ENCODE data around the gene GLB1L3. TPM values are rescaled to one million over a fixed set of nuclear protein-coding genes. Genes with fewer than 3 reads are reported as not detected.

Gene GLB1L3
- total and polyA plus RNA-seq, 2 of the 4 experiments (the other 2 are of a cell fraction): not detected

DNA sequence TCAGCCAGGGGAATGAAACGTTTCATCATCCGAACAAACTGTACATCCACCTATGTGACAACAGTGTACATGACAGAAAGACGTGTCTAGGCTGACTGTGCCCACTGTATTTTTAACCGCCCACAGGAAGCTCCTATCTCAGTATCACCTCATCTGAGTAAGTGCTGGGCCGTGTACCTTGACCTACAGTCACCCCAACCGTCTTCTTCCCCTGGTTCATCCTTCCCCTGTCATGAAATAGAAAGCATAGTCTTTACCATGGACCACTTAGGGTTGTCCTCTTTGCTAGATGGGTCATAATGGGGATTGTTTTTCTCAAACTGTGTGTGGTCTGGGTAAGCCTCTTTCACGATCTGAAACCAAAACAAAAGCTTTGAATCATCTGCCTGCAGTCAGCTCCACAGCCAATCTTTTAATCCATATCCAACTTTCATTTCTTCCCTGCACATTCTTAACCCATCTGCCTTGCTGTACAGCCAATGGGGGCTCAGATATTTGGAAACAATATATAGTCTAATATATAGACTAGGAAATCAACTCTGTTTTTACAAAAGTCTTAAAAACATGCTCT, 27.2 kb upstream of the GLB1L3 start:
- ATAC-seq (ENCODE audit: low read depth) (no peak), DNase-seq (peak; percentile 53)
- peaks cover 44% of the 10 kb centered on the region for H3K36me3 ChIP-seq (ENCODE audit: control insufficient read depth, insufficient read depth, low read length)
- no peaks in the 10 kb centered on the region; the same call in 1 of the 2 replicates for H3K9me1 ChIP-seq (ENCODE audit: insufficient read depth, low read length)
- H3K56ac ChIP-seq (ENCODE audit: extremely low read depth, insufficient read depth, low read length): no peak overlapping the region
- no peak overlapping the region for H3K4me3 ChIP-seq (ENCODE audit: insufficient read depth, low read depth, low read length)
- dilution Hi-C loops (cut with HindIII; ENCODE audit: low sequenced_read_pairs, unreplicated experiment): no loop called here
- no peak overlapping the region for H3K4ac ChIP-seq (ENCODE audit: low read depth, low read length)
- in situ Hi-C loops (cut with MboI; ENCODE audit: low sequenced_read_pairs): no loop called here
- H2AFZ ChIP-seq (replicated peaks; ENCODE audit: low read length, poor library complexity): no peak overlapping the region
- no peak overlapping the region for H3K9ac ChIP-seq (ENCODE audit: low read depth, low read length)
- no peak overlapping the region for H2BK20ac ChIP-seq (ENCODE audit: low read depth, low read length)
- H3K79me1 ChIP-seq (ENCODE audit: low read depth in 1 of 2, low read length in 2 of 2): peaks cover 6 to 17% of the 10 kb centered on the region in 2 experiments; a peak in 3 of 4 replicates
- no peak overlapping the region for H3K23ac ChIP-seq (ENCODE audit: low read depth, low read length)
- no peak overlapping the region for H2BK5ac ChIP-seq (ENCODE audit: low read depth, low read length, poor library complexity, severe bottlenecking)
- POLR2A ChIA-PET (ENCODE audit: unreplicated experiment): no interaction called here
- intact Hi-C loops (cut with micrococcal nuclease): no loop called here
- H4K5ac ChIP-seq (ENCODE audit: low read depth, low read length): no peak overlapping the region
- no peaks in the 10 kb centered on the region; the same call in 1 of the 2 replicates for H3K4me1 ChIP-seq (ENCODE audit: control insufficient read depth, insufficient read depth, low read length)
- H4K8ac ChIP-seq (ENCODE audit: low read depth in 2 of 2, low read length in 2 of 2): no peak overlapping the region
- H3K27ac ChIP-seq (ENCODE audit: insufficient read depth, low read length): no peak overlapping the region
- H2AK9ac ChIP-seq (replicated peaks; ENCODE audit: low read depth, low read length, poor library complexity): peak overlapping the region; percentile 6
- TF ChIP-seq, protein P1, sequence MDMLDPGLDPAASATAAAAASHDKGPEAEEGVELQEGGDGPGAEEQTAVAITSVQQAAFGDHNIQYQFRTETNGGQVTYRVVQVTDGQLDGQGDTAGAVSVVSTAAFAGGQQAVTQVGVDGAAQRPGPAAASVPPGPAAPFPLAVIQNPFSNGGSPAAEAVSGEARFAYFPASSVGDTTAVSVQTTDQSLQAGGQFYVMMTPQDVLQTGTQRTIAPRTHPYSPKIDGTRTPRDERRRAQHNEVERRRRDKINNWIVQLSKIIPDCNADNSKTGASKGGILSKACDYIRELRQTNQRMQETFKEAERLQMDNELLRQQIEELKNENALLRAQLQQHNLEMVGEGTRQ (IDR thresholded peaks at IDR 0.05; ENCODE audit: low read depth, low read length): no peak
- no peak for TF ChIP-seq CEBPB (IDR thresholded peaks at IDR 0.05; ENCODE audit: low read depth, low read length)
- no peak for TF ChIP-seq RCOR1 (IDR thresholded peaks at IDR 0.05; ENCODE audit: insufficient replicate concordance, low read length)
- TF ChIP-seq, protein P2, sequence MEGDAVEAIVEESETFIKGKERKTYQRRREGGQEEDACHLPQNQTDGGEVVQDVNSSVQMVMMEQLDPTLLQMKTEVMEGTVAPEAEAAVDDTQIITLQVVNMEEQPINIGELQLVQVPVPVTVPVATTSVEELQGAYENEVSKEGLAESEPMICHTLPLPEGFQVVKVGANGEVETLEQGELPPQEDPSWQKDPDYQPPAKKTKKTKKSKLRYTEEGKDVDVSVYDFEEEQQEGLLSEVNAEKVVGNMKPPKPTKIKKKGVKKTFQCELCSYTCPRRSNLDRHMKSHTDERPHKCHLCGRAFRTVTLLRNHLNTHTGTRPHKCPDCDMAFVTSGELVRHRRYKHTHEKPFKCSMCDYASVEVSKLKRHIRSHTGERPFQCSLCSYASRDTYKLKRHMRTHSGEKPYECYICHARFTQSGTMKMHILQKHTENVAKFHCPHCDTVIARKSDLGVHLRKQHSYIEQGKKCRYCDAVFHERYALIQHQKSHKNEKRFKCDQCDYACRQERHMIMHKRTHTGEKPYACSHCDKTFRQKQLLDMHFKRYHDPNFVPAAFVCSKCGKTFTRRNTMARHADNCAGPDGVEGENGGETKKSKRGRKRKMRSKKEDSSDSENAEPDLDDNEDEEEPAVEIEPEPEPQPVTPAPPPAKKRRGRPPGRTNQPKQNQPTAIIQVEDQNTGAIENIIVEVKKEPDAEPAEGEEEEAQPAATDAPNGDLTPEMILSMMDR (conservative IDR thresholded peaks at IDR 0.05; ENCODE audit: low read depth, low read length): no peak
- TF ChIP-seq, protein P3, sequence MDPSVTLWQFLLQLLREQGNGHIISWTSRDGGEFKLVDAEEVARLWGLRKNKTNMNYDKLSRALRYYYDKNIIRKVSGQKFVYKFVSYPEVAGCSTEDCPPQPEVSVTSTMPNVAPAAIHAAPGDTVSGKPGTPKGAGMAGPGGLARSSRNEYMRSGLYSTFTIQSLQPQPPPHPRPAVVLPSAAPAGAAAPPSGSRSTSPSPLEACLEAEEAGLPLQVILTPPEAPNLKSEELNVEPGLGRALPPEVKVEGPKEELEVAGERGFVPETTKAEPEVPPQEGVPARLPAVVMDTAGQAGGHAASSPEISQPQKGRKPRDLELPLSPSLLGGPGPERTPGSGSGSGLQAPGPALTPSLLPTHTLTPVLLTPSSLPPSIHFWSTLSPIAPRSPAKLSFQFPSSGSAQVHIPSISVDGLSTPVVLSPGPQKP (IDR thresholded peaks at IDR 0.05; ENCODE audit: borderline replicate concordance, low read depth, low read length): no peak
- TF ChIP-seq MXI1 (IDR thresholded peaks at IDR 0.05; ENCODE audit: borderline replicate concordance, low read depth, low read length): no peak
- no peak for TF ChIP-seq FOS (IDR thresholded peaks at IDR 0.05; ENCODE audit: low read depth, low read length)
- TF ChIP-seq MAZ (IDR thresholded peaks at IDR 0.05; ENCODE audit: borderline replicate concordance, low read depth, low read length): no peak
- no peak for TF ChIP-seq RAD21 (IDR thresholded peaks at IDR 0.05; ENCODE audit: low read length)
- TF ChIP-seq POLR2A (IDR thresholded peaks at IDR 0.05; ENCODE audit: low read depth, low read length): no peak
- TF ChIP-seq CHD1 (IDR thresholded peaks at IDR 0.05; ENCODE audit: low read depth, low read length): no peak
- no peak for TF ChIP-seq NFE2L2 (IDR thresholded peaks at IDR 0.05; ENCODE audit: low read depth, low read length)
- TF ChIP-seq MAFK (IDR thresholded peaks at IDR 0.05; ENCODE audit: low read depth, low read length): no peak
- no peak for TF ChIP-seq RFX5 (IDR thresholded peaks at IDR 0.05; ENCODE audit: low read depth, low read length)
- no peak for TF ChIP-seq BHLHE40 (IDR thresholded peaks at IDR 0.05; ENCODE audit: low read depth, low read length)
- no peaks in the 10 kb centered on the region for H4K20me1 ChIP-seq (ENCODE audit: insufficient read depth, low read length)
- no peak overlapping the region for H3K4me2 ChIP-seq (ENCODE audit: low read depth, low read length)
- H4K91ac ChIP-seq (ENCODE audit: insufficient read depth, low read depth, low read length): no peak overlapping the region
- no peaks in the 10 kb centered on the region for H3K27me3 ChIP-seq (ENCODE audit: control insufficient read depth, insufficient read depth, low read length)
- no peak overlapping the region for H2AK5ac ChIP-seq (ENCODE audit: low read depth, low read length)
- H2BK15ac ChIP-seq (ENCODE audit: low read depth, low read length): no peak overlapping the region
- no peaks in the 10 kb centered on the region for H3K9me3 ChIP-seq (ENCODE audit: control insufficient read depth, insufficient read depth, low read length)
- H2BK120ac ChIP-seq (ENCODE audit: low read depth, low read length): no peak overlapping the region
- WGBS, 2 experiments (ENCODE audit: extremely low coverage in 2 of 2, insufficient read length in 1 of 2): 50% methylated on average over 2 of the region's 7 CpGs; no CpG with 5 or more reads in 1 of the 2 experiments
- no TSS peak for BruUV-seq (replicated peaks)
- no peak overlapping the region for H3K14ac ChIP-seq (replicated peaks; ENCODE audit: low read depth, low read length)
- no peak overlapping the region for H3K18ac ChIP-seq (ENCODE audit: low read depth, low read length)
- CTCF ChIA-PET: interaction anchor here (1.0 kb wide), 1 partner anchor 199 kb away, joined by 3 read pairs; no protein-coding TSS in a partner anchor

All from IMR-90 (cell line).